CD14-positive monocyte (primary cell): ENCODE data around the gene EVA1C. TPM values are rescaled to one million over a fixed set of nuclear protein-coding genes. Genes with fewer than 3 reads are reported as not detected.
A peak's percentile ranks its signal among the peaks of the same experiment; 100 is the strongest.

Source experiments
- DNase-seq, 3 donors: peaks; one replicate each; pipeline ENCODE4 v3.0.0-alpha.2; 2011 to 2022
- H2AFZ ChIP-seq: 2 replicates; pipeline ENCODE4 v1.6.0; 2012; ENCODE audit warnings: mild to moderate bottlenecking, low read depth, low read length, inconsistent platforms; ENCODE audit not compliant: insufficient read depth, poor library complexity, severe bottlenecking
- H3K27ac ChIP-seq, 2 donors: 1 replicate in 1 of 2; 2 replicates in 1 of 2; pipeline ENCODE4 v1.5.1; 2012 to 2013; ENCODE audit warnings: low read length in 2 of 2, control low read depth in 1 of 2, inconsistent platforms in 1 of 2, low read depth in 1 of 2, mild to moderate bottlenecking in 1 of 2
- H3K27me3 ChIP-seq, 2 donors: one replicate each; pipeline versions ENCODE4 v1.6.0 to v1.6.1; 2011 to 2013; ENCODE audit warnings: low read length in 2 of 2; ENCODE audit not compliant: control insufficient read depth in 2 of 2, insufficient read depth in 2 of 2
- H3K36me3 ChIP-seq, 2 donors: replicated peaks in 1 of 2; 1 replicate in 1 of 2; 2 replicates in 1 of 2; pipeline versions ENCODE4 v1.5.1 to v1.6.1; 2012 to 2013; ENCODE audit warnings: low read length in 2 of 2, control low read depth in 1 of 2, inconsistent platforms in 1 of 2, mild to moderate bottlenecking in 1 of 2; ENCODE audit not compliant: insufficient read depth in 2 of 2, control insufficient read depth in 1 of 2
- H3K4me1 ChIP-seq, 2 donors: 1 replicate in 1 of 2; 2 replicates in 1 of 2; pipeline versions ENCODE4 v1.5.1 to v1.6.1; 2012 to 2013; ENCODE audit warnings: low read length in 2 of 2, control low read depth in 1 of 2, inconsistent platforms in 1 of 2, mild to moderate bottlenecking in 1 of 2, moderate library complexity in 1 of 2; ENCODE audit not compliant: insufficient read depth in 2 of 2, control insufficient read depth in 1 of 2
- H3K4me2 ChIP-seq: replicated peaks from 2 replicates; pipeline ENCODE3; 2012; ENCODE audit warnings: low read length, moderate library complexity, mild to moderate bottlenecking; ENCODE audit not compliant: poor library complexity, severe bottlenecking; ENCODE audit errors: extremely low read depth
- H3K4me3 ChIP-seq, 3 experiments: fragments of 200-600 bp in 1 of 3; sonication (generic) in 1 of 3; replicated peaks in 1 of 3; 1 replicate in 2 of 3; 2 replicates in 1 of 3; pipeline ENCODE4 v1.5.1; 2011 to 2013; ENCODE audit warnings: low read length in 3 of 3, mild to moderate bottlenecking in 3 of 3, control low read depth in 2 of 3, low read depth in 2 of 3, inconsistent platforms in 1 of 3, moderate library complexity in 1 of 3
- H3K79me2 ChIP-seq: 2 replicates; pipeline ENCODE4 v1.6.0; 2012; ENCODE audit warnings: mild to moderate bottlenecking, control low read depth, inconsistent platforms, low read length, moderate library complexity; ENCODE audit not compliant: insufficient read depth
- H3K9ac ChIP-seq: 2 replicates; pipeline ENCODE4 v1.6.0; 2017; ENCODE audit warnings: low read length, mild to moderate bottlenecking; ENCODE audit not compliant: insufficient read depth, poor library complexity, severe bottlenecking
- H3K9me3 ChIP-seq, 2 donors: replicated peaks in 1 of 2; 1 replicate in 1 of 2; 2 replicates in 1 of 2; pipeline versions ENCODE4 v1.5.1 to v1.6.1; 2012 to 2013; ENCODE audit warnings: low read length in 2 of 2, control low read depth in 1 of 2; ENCODE audit not compliant: control insufficient read depth in 1 of 2, insufficient read depth in 1 of 2
- H4K20me1 ChIP-seq: 2 replicates; pipeline ENCODE4 v1.6.0; 2012; ENCODE audit warnings: mild to moderate bottlenecking, low read length, control low read depth, moderate library complexity; ENCODE audit not compliant: insufficient read depth
- H3K27ac Mint-ChIP-seq, 7 donors: one replicate each; pipeline ENCODE4 v1.8.0; 2020; ENCODE audit warnings: mild to moderate bottlenecking in 7 of 7, mixed read lengths in 7 of 7, moderate library complexity in 6 of 7, inconsistent platforms in 2 of 7
- H3K27me3 Mint-ChIP-seq, 3 donors: one replicate each; pipeline ENCODE4 v1.8.0; 2021 to 2022; ENCODE audit warnings: low read depth in 3 of 3, mild to moderate bottlenecking in 3 of 3, mixed read lengths in 3 of 3, moderate library complexity in 3 of 3, inconsistent platforms in 1 of 3
- H3K36me3 Mint-ChIP-seq, 2 donors: one replicate each; pipeline ENCODE4 v1.8.0; 2020; ENCODE audit warnings: mixed read lengths in 2 of 2, inconsistent platforms in 1 of 2, mild to moderate bottlenecking in 1 of 2
- H3K4me1 Mint-ChIP-seq: one replicate; pipeline ENCODE4 v1.8.0; 2020; ENCODE audit warnings: mild to moderate bottlenecking, mixed read lengths
- H3K4me3 Mint-ChIP-seq, 2 donors: one replicate each; pipeline ENCODE4 v1.8.0; 2020; ENCODE audit warnings: mild to moderate bottlenecking in 2 of 2, mixed read lengths in 2 of 2, moderate library complexity in 1 of 2
- H3K9me3 Mint-ChIP-seq, 7 donors: one replicate each; pipeline ENCODE4 v1.8.0; 2020 to 2022; ENCODE audit warnings: mixed read lengths in 7 of 7, mild to moderate bottlenecking in 6 of 7, moderate library complexity in 6 of 7, inconsistent platforms in 2 of 7
- WGBS: methylation state at CpG from one replicate; pipeline ENCODE4 v1.1.5; 2013; ENCODE audit warnings: missing lambda C conversion rate; ENCODE audit not compliant: insufficient coverage; 5-methylcytosine and 5-hydroxymethylcytosine counted together
- intact Hi-C, 2 donors: fragments of 100-400 bp; cut with micrococcal nuclease; formaldehyde crosslinking; loops; one replicate each; pipeline versions ENCODE4 v1.15.0 to v1.15.1; 2023
- polyA plus RNA-seq, 3 donors: library from polyadenylated mRNA; depleted of rRNA in 1 of 3; unstranded in 2 of 3; stranded (reverse) in 1 of 3; fragments of 300-500 nt in 2 of 3; fragments of >200 nt in 1 of 3; fragmentation: Illumina TruSeq in 2 of 3; gene quantifications; 1 replicate in 2 of 3; 2 replicates in 1 of 3; pipeline ENCODE4 v1.2.3, GENCODE V29; 2012 to 2021
- small RNA-seq: library from RNA; depleted of rRNA; stranded (forward); fragments of <200 nt; gene quantifications from one replicate; pipeline ENCODE3, GENCODE V24; 2012; ENCODE audit warnings: low read depth; ENCODE audit not compliant: insufficient read length
- TF ChIP-seq, protein P1 (sequence below): fragments of 200-600 bp; IDR thresholded peaks from one replicate; pipeline ENCODE4 v1.8.0; 2022; ENCODE audit warnings: antibody characterized with exemption, mild to moderate bottlenecking

Gene EVA1C
- polyA plus RNA-seq, 3 donors: 0.37 to 0.73 (median 0.63) TPM

DNA sequence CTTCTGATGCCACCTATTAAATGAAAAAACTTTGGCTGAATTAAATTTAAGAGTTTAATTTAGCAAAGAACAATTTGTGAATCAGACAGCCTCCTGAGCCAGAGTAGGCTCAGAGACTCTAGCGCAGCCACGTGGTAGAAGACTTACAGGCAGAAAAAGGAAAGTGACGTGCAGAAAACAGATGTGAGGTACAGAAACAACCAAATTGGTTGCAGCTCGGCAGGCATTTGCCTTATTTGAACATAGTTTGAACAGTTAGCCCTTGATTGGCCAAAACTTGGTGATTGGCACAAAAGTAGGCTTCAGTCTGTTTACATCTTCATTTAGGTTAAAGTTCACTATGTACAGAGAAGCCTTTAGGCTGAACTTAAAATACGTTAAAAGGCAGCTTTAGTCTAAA, 149.9 kb downstream of the EVA1C start:
- no peak overlapping the region for H2AFZ ChIP-seq
- H3K4me1 ChIP-seq: no peaks in the 10 kb centered on the region
- WGBS: 76% methylated on average over 4 of the region's 5 CpGs
- no peak overlapping the region for H3K27ac ChIP-seq
- H3K27me3 ChIP-seq: no peaks in the 10 kb centered on the region
- Mint-ChIP-seq H3K4me3 (no peak overlapping the region), H3K4me1 (no peaks in the 10 kb centered on the region), H3K27me3 (peaks cover 0 to 2% (median 2%) of the 10 kb centered on the region in 3 donors), H3K9me3 (peaks cover 4 to 13% (median 9%) of the 10 kb centered on the region in 7 donors), H3K27ac (no peak overlapping the region), H3K36me3 (no peaks in the 10 kb centered on the region)
- no peaks in the 10 kb centered on the region for H3K79me2 ChIP-seq
- H3K4me2 ChIP-seq: no peak overlapping the region
- H3K9ac ChIP-seq: no peak overlapping the region
- H4K20me1 ChIP-seq: no peaks in the 10 kb centered on the region
- H3K4me3 ChIP-seq: no peak overlapping the region
- TF ChIP-seq, protein P1, sequence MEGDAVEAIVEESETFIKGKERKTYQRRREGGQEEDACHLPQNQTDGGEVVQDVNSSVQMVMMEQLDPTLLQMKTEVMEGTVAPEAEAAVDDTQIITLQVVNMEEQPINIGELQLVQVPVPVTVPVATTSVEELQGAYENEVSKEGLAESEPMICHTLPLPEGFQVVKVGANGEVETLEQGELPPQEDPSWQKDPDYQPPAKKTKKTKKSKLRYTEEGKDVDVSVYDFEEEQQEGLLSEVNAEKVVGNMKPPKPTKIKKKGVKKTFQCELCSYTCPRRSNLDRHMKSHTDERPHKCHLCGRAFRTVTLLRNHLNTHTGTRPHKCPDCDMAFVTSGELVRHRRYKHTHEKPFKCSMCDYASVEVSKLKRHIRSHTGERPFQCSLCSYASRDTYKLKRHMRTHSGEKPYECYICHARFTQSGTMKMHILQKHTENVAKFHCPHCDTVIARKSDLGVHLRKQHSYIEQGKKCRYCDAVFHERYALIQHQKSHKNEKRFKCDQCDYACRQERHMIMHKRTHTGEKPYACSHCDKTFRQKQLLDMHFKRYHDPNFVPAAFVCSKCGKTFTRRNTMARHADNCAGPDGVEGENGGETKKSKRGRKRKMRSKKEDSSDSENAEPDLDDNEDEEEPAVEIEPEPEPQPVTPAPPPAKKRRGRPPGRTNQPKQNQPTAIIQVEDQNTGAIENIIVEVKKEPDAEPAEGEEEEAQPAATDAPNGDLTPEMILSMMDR: no peak
- intact Hi-C loops: loop anchor here in 1 of 2 donors (5.0 kb wide), 1 partner anchor 150 kb away; the partner anchor contains the start of gene EVA1C
- no peaks in the 10 kb centered on the region for H3K36me3 ChIP-seq
- DNase-seq: no peak
- H3K9me3 ChIP-seq: no peaks in the 10 kb centered on the region

DNA sequence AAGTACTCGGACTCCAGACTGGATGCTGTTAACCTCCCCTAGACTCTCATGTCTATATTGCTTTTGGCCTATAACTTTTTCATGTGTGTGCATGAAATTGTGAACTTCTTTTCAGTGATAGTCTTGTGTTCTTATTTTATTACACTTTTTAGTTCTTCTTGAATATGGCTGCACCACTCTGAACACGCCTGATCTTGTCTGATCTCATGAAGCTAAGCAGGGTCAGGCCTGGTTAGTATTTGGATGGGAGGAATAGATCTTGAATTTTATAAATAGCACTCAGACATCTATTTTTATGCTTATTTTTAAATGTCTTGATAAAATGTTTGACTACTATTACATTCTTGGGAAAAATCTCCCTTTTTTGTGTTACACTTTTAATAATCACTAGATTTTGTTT, 150.4 kb downstream of the EVA1C start:
- Histone ChIP-seq H4K20me1 (no peaks in the 10 kb centered on the region), H3K4me3 (no peak overlapping the region), H2AFZ (no peak overlapping the region), H3K9ac (no peak overlapping the region), H3K4me1 (no peaks in the 10 kb centered on the region), H3K79me2 (no peaks in the 10 kb centered on the region), H3K36me3 (no peaks in the 10 kb centered on the region), H3K9me3 (no peaks in the 10 kb centered on the region), H3K27ac (no peak overlapping the region), H3K4me2 (no peak overlapping the region), H3K27me3 (no peaks in the 10 kb centered on the region)
- no peaks in the 10 kb centered on the region for H3K4me1 Mint-ChIP-seq
- TF ChIP-seq, protein P1: no peak
- H3K36me3 Mint-ChIP-seq: no peaks in the 10 kb centered on the region
- intact Hi-C loops: loop anchor here in 1 of 2 donors (5.0 kb wide), 1 partner anchor 151 kb away; the partner anchor contains the start of gene EVA1C
- H3K9me3 Mint-ChIP-seq: peaks cover 4 to 13% (median 9%) of the 10 kb centered on the region in 7 donors
- H3K27me3 Mint-ChIP-seq: peaks cover 0 to 3% (median 2%) of the 10 kb centered on the region in 3 donors
- WGBS: no CpG with 5 or more reads among the region's 2 CpGs
- DNase-seq: no peak
- no peak overlapping the region for H3K27ac Mint-ChIP-seq
- H3K4me3 Mint-ChIP-seq: no peak overlapping the region

Small RNAs within 50 kb of the gene (small RNA-seq; reads per million reads assigned to genes)
- gene RF00438 (not detected), gene RNA5SP490 (not detected), gene SNORA80A (70.9 reads per million, percentile 95 among the genes with 10 or more reads in this experiment)

Other genes with a start within 250 kb of the EVA1C start
- gene MIS18A, start 133.7 kb upstream of the EVA1C start, polyA plus RNA-seq: 1 to 10 TPM; 1.6 to 2.5 (median 2.3) TPM
- gene MRAP, start 113.9 kb upstream of the EVA1C start, polyA plus RNA-seq: not detected
- 1 to 10 TPM in 1 of 3 donors, under 1 TPM in 2; 0.25 to 2.4 (median 0.47) TPM for gene URB1, start 19.7 kb upstream of the EVA1C start, polyA plus RNA-seq
- under 1 TPM; 0.07 to 0.41 (median 0.12) TPM for gene TCP10L, start 172.8 kb downstream of the EVA1C start, polyA plus RNA-seq
- gene CFAP298, start 199.7 kb downstream of the EVA1C start, polyA plus RNA-seq: 10 to 100 TPM; 18.7 to 28.7 (median 26.5) TPM